ENCODE data around the gene CALY. TPM values are rescaled to one million over a fixed set of nuclear protein-coding genes. Genes with fewer than 3 reads are reported as not detected.
A peak's percentile ranks its signal among the peaks of the same experiment; 100 is the strongest.

CALY gene
- total and polyA plus RNA-seq, 12 donors = 0.55 to 30.7 (median 12.4) TPM; not detected in 4

DNA sequence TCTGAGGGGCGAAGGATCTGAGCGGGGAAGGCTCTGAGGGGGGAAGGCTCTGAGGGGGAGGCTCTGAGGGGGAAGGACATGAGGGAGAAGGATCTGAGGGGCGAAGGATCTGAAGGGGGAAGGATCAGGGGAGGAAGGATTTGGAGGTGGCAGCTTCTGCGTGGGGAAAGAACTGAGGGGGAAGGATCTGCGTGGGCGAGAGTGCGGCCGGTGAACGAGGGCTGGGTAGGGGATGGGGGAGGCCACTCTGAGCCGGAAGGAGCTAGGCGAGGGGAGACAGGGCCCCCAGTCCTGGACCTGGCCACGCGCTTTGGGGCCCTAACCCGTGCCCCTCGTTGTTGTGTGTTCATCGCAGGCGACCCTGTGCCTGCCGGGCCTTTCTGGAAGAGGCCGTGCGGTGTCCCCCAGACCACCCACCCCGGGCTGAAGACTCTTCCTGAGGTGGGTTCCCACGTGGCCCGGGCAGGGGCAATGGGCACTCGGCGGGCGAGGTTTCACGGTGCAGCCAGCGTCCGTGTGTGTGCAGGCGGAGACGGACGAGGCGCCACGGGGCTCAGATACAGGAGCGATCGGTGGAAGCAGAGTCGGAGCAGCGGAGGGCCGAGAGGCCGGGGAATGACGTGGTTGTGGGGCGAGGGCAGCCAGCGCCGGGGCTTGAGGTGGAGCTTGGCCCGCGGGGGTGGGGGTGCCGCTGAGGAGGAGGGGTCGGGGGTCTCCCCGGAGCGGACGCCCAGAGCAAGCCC lies 2.0 kb downstream of the CALY start:
- Histone ChIP-seq H3K4me3 (peak overlapping the region in 1 of 4 donors; percentile 54), H3K27ac (peak overlapping the region in 1 of 5 donors; percentile 62), H3K36me3 (replicated peaks in 1 of 2) (no peaks in the 10 kb centered on the region), H3K9me3 (replicated peaks in 1 of 3) (no peaks in the 10 kb centered on the region), H3K27me3 (peaks cover 22% of the 10 kb centered on the region), H3K4me1 (replicated peaks in 1 of 2) (peaks cover 9 to 15% of the 10 kb centered on the region in 2 donors)
- WGBS, 4 donors = 13 to 35% (median 23%) methylated on average over 11 to 51 of the region's 51 CpGs
- peak in 1 of 7 donors; percentile 68 for DNase-seq
- intact Hi-C loops (cut with DNase I) = no loop called here
- TF ChIP-seq POLR2A (IDR thresholded peaks at IDR 0.05) = no peak
- TF ChIP-seq, protein P1, sequence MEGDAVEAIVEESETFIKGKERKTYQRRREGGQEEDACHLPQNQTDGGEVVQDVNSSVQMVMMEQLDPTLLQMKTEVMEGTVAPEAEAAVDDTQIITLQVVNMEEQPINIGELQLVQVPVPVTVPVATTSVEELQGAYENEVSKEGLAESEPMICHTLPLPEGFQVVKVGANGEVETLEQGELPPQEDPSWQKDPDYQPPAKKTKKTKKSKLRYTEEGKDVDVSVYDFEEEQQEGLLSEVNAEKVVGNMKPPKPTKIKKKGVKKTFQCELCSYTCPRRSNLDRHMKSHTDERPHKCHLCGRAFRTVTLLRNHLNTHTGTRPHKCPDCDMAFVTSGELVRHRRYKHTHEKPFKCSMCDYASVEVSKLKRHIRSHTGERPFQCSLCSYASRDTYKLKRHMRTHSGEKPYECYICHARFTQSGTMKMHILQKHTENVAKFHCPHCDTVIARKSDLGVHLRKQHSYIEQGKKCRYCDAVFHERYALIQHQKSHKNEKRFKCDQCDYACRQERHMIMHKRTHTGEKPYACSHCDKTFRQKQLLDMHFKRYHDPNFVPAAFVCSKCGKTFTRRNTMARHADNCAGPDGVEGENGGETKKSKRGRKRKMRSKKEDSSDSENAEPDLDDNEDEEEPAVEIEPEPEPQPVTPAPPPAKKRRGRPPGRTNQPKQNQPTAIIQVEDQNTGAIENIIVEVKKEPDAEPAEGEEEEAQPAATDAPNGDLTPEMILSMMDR (IDR thresholded peaks at IDR 0.05) = no peak

DNA sequence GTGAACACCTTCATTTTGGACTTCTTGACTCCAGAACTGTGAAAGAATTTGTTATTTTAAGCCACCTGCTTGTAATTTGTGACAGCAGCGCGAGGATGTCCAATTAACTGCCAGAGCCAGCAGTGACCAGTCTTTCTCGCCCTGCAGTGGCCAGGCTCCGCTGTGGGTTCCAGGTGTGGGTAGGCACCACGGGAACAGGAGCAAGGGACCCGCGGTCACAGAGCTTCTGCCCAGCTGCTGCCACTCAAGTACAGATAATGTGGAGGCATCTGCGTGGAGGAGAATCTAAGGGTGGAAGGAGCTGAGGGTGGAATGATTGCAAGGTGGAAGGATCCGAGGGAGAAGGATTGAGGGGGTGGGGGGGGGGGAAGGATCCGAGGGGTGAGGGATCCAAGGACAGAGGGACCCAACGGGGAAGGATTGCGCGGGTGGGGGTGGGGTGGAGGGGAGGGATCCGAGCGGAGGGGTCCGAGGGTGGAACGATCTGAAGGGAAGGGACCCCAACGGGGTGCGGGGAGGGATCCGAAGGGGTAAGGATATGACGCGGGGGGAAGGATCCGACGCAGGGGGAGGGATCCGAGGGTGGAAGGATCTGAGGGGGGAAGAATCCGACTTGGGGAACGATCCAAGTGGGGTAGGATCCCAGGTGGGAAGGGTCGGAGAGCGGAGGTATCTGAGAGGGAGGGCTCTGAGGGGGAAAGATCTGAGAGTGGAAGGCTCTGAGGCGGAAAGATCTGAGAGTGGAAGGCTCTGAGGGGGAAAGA lies 3.6 kb downstream of the CALY start:
- no peak for TF ChIP-seq POLR2A (IDR thresholded peaks at IDR 0.05)
- TF ChIP-seq, protein P1 (IDR thresholded peaks at IDR 0.05) = no peak
- no peak for DNase-seq
- Histone ChIP-seq H3K27ac (no peak overlapping the region), H3K4me1 (replicated peaks in 1 of 2) (peaks cover 9 to 19% of the 10 kb centered on the region in 2 donors), H3K27me3 (peaks cover 30% of the 10 kb centered on the region), H3K36me3 (replicated peaks in 1 of 2) (no peaks in the 10 kb centered on the region), H3K9me3 (replicated peaks in 1 of 3) (no peaks in the 10 kb centered on the region), H3K4me3 (no peak overlapping the region)
- 77 to 81% (median 79%) methylated on average over 27 to 30 of the region's 30 CpGs for WGBS, 4 donors
- intact Hi-C loops (cut with DNase I) = no loop called here

DNA sequence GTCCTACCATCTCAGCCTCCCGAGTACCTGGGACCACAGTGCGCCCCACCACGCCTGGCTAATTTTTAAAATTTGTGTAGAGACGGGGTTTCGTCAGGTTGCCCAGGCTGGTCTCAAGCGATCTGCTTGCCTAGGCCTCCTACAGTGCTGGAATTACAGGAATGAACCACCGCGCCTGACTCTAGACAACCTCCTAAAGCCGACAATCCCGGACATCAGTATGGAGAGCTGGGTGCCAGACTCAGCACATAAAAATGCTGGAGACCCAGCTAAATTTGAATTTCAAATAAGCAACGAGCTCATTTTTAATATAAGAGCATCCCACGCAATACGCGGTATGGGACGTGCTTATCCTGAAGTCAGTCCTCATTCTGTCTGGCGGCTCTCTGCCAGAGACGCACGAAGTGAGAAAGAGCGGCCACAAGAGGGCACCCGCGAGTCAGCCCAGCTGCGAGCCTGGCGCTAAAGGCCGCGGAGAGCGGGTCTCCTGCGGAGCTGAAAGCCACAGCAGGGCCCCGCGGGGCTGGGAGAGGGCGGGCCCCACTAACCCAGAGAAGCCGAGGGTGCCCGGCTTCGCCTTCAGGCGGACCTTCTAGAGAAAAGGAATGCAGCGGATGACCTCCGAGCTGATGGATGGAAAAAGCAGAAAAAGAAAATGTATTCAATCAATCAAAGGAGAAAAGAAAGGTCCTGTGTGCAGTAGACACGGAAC lies 7.0 kb downstream of the CALY start:
- peak; percentile 74 to 92 (median 86) for DNase-seq
- H3K36me3 ChIP-seq (replicated peaks in 1 of 2) = no peaks in the 10 kb centered on the region
- H3K27ac ChIP-seq = no peak overlapping the region
- H3K27me3 ChIP-seq = peaks cover 42% of the 10 kb centered on the region
- intact Hi-C loops (cut with DNase I) = no loop called here
- TF ChIP-seq, protein P1 (IDR thresholded peaks at IDR 0.05) = peak; percentile 72 to 97 (median 84)
- TF ChIP-seq POLR2A (IDR thresholded peaks at IDR 0.05) = no peak
- no peaks in the 10 kb centered on the region for H3K9me3 ChIP-seq (replicated peaks in 1 of 3)
- WGBS, 4 donors = 7 to 9% (median 9%) methylated on average over 24 to 37 of the region's 37 CpGs
- peaks cover 0 to 21% of the 10 kb centered on the region in 2 donors for H3K4me1 ChIP-seq (replicated peaks in 1 of 2)
- peak overlapping the region in 1 of 4 donors; percentile 23 for H3K4me3 ChIP-seq
